Measurements from ENCODE around the gene LZTS2.

DNA sequence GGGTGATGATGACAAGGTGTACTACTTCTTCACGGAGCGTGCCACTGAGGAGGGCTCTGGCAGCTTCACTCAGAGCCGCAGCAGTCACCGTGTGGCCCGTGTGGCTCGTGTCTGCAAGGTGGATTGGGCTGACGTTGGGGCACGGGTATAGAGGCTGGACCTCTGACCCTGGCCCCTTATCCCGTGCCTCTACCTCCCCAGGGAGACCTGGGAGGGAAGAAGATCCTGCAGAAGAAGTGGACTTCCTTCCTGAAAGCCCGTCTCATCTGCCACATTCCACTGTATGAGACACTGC, 20.8 kb upstream of the LZTS2 start:
- TF ChIP-seq, protein P1, sequence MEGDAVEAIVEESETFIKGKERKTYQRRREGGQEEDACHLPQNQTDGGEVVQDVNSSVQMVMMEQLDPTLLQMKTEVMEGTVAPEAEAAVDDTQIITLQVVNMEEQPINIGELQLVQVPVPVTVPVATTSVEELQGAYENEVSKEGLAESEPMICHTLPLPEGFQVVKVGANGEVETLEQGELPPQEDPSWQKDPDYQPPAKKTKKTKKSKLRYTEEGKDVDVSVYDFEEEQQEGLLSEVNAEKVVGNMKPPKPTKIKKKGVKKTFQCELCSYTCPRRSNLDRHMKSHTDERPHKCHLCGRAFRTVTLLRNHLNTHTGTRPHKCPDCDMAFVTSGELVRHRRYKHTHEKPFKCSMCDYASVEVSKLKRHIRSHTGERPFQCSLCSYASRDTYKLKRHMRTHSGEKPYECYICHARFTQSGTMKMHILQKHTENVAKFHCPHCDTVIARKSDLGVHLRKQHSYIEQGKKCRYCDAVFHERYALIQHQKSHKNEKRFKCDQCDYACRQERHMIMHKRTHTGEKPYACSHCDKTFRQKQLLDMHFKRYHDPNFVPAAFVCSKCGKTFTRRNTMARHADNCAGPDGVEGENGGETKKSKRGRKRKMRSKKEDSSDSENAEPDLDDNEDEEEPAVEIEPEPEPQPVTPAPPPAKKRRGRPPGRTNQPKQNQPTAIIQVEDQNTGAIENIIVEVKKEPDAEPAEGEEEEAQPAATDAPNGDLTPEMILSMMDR (IDR thresholded peaks at IDR 0.05), result no peak
- no peak for TF ChIP-seq POLR2A (IDR thresholded peaks at IDR 0.05)
